Measurements from ENCODE around the gene H19.

GRCh38 chr11:2041153-2041552 lies 43.5 kb upstream of the H19 start:
- TF ChIP-seq CTCF (IDR thresholded peaks at IDR 0.05; ENCODE audit: low read depth, low read length, missing input control) (no peak), ZBTB33 (IDR thresholded peaks at IDR 0.05) (no peak), RAD21 (IDR thresholded peaks at IDR 0.05) (no peak), MAX (IDR thresholded peaks at IDR 0.05) (no peak), GABPA (IDR thresholded peaks at IDR 0.05 in 1 of 2, conservative IDR thresholded peaks at IDR 0.05 in 1 of 2) (no peak), NR2F2 (IDR thresholded peaks at IDR 0.05) (no peak), YY1 (IDR thresholded peaks at IDR 0.05) (no peak), SP1 (IDR thresholded peaks at IDR 0.05) (no peak), HNF4A (conservative IDR thresholded peaks at IDR 0.05) (no peak), FOXA1 (IDR thresholded peaks at IDR 0.05) (no peak)
- TF ChIP-seq, protein P1, sequence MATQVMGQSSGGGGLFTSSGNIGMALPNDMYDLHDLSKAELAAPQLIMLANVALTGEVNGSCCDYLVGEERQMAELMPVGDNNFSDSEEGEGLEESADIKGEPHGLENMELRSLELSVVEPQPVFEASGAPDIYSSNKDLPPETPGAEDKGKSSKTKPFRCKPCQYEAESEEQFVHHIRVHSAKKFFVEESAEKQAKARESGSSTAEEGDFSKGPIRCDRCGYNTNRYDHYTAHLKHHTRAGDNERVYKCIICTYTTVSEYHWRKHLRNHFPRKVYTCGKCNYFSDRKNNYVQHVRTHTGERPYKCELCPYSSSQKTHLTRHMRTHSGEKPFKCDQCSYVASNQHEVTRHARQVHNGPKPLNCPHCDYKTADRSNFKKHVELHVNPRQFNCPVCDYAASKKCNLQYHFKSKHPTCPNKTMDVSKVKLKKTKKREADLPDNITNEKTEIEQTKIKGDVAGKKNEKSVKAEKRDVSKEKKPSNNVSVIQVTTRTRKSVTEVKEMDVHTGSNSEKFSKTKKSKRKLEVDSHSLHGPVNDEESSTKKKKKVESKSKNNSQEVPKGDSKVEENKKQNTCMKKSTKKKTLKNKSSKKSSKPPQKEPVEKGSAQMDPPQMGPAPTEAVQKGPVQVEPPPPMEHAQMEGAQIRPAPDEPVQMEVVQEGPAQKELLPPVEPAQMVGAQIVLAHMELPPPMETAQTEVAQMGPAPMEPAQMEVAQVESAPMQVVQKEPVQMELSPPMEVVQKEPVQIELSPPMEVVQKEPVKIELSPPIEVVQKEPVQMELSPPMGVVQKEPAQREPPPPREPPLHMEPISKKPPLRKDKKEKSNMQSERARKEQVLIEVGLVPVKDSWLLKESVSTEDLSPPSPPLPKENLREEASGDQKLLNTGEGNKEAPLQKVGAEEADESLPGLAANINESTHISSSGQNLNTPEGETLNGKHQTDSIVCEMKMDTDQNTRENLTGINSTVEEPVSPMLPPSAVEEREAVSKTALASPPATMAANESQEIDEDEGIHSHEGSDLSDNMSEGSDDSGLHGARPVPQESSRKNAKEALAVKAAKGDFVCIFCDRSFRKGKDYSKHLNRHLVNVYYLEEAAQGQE (IDR thresholded peaks at IDR 0.05): no peak
